SHP77 (cell line): ENCODE measurements around the gene CNTN6.

Experiments used
- DNase-seq, 2 experiments: peaks; one replicate each; lab custom pipeline; 2025; lab: John Stamatoyannopoulos, UW

Gene CNTN6

GRCh38 chr3:1092771-1093170 lies at the start of gene CNTN6:
CNTN6 (plus strand) TSS chr3:1093024; CDS start chr3:1148009, 54,985 bp downstream.
- DNase-seq: no peak

- no peak for DNase-seq
Measured at GRCh38 chr3:1048558-1048957, 44.3 kb upstream of the CNTN6 start.

- DNase-seq: no peak
Measured at GRCh38 chr3:1055870-1056269, 37.0 kb upstream of the CNTN6 start.

GRCh38 chr3:1056744-1057143 lies 36.1 kb upstream of the CNTN6 start:
- no peak for DNase-seq

- DNase-seq: no peak
Measured at GRCh38 chr3:1057436-1057835, 35.4 kb upstream of the CNTN6 start.

- DNase-seq: no peak
Measured at GRCh38 chr3:1068985-1069384, 23.8 kb upstream of the CNTN6 start.

GRCh38 chr3:1072041-1072440 lies 20.8 kb upstream of the CNTN6 start:
- no peak for DNase-seq

- DNase-seq: no peak
Measured at GRCh38 chr3:1079662-1080061, 13.2 kb upstream of the CNTN6 start.

GRCh38 chr3:1082108-1082507 lies 10.7 kb upstream of the CNTN6 start:
- peak; percentile 20 to 45 for DNase-seq

GRCh38 chr3:1087066-1087560 lies 5.7 kb upstream of the CNTN6 start:
- no peak for DNase-seq

GRCh38 chr3:1088503-1088902 lies 4.3 kb upstream of the CNTN6 start:
- DNase-seq: no peak

GRCh38 chr3:1091286-1091685 lies 1.5 kb upstream of the CNTN6 start:
- no peak for DNase-seq

- no peak for DNase-seq
Measured at GRCh38 chr3:1092061-1092460, 763 bp upstream of the CNTN6 start.

- DNase-seq: no peak
Measured at GRCh38 chr3:1093217-1093616, 393 bp downstream of the CNTN6 start.

- no peak for DNase-seq
Measured at GRCh38 chr3:1103525-1103924, 10.7 kb downstream of the CNTN6 start.

GRCh38 chr3:1117843-1118473 lies 25.1 kb downstream of the CNTN6 start:
- no peak for DNase-seq

- DNase-seq: no peak
Measured at GRCh38 chr3:1131166-1131565, 38.3 kb downstream of the CNTN6 start.

GRCh38 chr3:1135194-1135593 lies 42.4 kb downstream of the CNTN6 start:
- DNase-seq: no peak

- no peak for DNase-seq
Measured at GRCh38 chr3:1138036-1138435, 45.2 kb downstream of the CNTN6 start.

- no peak for DNase-seq
Measured at GRCh38 chr3:1139071-1139470, 46.2 kb downstream of the CNTN6 start.

GRCh38 chr3:1147326-1147725 lies 54.5 kb downstream of the CNTN6 start:
- DNase-seq: no peak

GRCh38 chr3:1147819-1148218 lies 55.0 kb downstream of the CNTN6 start:
- no peak for DNase-seq

- no peak for DNase-seq
Measured at GRCh38 chr3:1164101-1164500, 71.3 kb downstream of the CNTN6 start.

GRCh38 chr3:1171320-1171719 lies 78.5 kb downstream of the CNTN6 start:
- DNase-seq: no peak
